Measurements from ENCODE around the gene PNMT. TPM values are rescaled to one million over a fixed set of nuclear protein-coding genes. Genes with fewer than 3 reads are reported as not detected.

Gene PNMT
- total RNA-seq, 1 donor from 2014 or later = 2.2 TPM

DNA sequence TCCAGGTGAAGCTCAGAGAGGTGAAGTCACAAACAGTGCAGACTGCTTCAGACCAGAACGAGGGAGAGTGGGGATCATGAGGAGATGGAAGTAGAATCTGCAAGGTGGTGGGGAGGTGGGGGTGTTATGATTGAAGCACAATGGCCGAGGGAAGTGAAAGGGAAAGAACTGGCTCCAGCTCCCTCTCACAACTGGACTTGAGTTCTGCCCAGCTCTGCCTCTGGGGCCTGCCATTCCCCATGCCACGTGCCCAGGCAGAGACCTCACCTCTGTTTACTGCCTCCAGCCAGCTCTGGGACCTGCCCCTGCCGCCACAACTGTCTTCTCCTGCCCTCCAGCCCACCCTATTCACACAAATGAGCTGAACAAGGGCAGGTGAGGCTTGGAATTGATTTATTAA is 2.5 kb downstream of the PNMT start:
- DNase-seq = no peak

DNA sequence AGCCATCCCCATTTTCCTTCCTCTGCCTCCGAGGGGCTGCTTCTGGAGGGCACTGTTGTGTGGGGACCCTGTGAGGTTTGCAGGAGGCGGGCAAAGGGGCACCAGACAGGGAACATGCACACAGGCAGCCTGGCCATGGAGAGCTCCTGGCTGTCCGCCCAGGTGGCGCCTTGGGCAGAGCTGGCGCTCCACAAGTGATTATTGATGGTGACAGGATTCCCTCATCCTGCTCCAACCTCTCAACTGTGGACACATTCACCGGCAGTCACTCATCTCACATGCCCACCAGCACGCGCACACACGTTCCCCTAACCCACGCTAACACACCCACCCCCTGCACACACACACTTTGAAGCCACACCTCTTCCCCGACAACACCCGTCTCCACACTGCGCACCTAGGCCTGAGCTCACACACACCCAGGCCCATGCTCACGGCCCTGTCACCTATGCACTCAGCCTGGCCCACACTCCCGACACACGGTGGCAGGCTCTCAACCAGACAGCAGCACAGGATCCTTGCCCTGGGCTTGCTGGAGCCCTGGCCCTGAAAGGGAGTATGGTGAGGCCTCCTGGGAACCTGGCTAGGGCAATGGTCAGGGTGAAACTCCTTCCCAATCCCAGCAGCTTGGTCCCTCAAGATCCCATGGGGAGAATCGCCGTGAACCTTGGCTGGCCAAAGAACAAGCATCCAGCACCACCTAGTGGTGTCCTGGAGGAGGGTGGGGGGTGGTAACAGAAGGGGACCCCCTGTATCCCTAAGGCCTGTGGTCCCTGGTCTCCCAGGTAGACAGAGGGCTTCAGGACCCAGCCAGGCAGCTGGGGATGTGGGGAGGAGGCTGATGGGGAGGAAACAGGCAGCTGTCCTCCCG is 3.6 kb downstream of the PNMT start:
- DNase-seq = no peak

- DNase-seq = no peak
Measured at GRCh38 chr17:39672522-39673334, 4.5 kb downstream of the PNMT start.

GRCh38 chr17:39673335-39674081 is 5.3 kb downstream of the PNMT start:
- no peak for DNase-seq

- no peak for DNase-seq
Measured at GRCh38 chr17:39674179-39674578, 5.9 kb downstream of the PNMT start.

DNA sequence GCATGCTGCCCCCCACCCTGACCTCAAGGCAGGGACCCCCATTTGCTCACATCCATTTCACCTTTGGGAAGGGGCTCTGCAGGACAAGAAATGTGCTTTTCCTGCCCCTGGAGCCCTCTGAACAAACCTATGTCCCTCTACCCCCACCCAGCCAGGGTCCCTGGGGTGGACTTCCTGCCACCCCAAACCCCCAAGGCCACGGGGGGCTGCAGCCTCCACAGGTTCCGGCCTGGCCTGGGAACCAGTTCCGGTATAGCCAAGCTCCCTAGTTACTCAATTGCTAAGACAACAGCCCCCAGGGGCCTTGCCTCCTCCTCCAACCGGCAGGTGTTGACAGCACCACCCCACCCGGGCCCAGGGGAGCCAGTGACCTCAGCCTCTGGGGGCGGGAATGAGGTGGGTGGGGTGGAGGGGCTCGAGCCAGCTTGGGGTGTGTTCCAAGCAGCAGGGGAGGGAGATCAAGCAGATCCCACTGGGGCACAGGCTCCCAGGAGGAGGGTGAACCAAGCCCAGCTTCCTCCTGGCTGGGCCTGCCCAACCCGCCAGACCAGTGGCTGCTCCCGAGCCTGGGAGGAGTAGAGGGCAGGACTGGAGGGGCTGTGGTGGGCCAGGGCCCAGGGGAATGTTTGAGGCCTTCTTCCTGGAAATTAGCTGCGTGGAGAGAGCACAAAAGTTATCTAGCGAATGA is 6.6 kb downstream of the PNMT start:
- DNase-seq = no peak

- DNase-seq = no peak
Measured at GRCh38 chr17:39675390-39676082, 7.3 kb downstream of the PNMT start.

- peak; percentile 70 for DNase-seq
Measured at GRCh38 chr17:39676198-39676819, 8.1 kb downstream of the PNMT start.

- DNase-seq = no peak
Measured at GRCh38 chr17:39677072-39677471, 8.8 kb downstream of the PNMT start.

DNA sequence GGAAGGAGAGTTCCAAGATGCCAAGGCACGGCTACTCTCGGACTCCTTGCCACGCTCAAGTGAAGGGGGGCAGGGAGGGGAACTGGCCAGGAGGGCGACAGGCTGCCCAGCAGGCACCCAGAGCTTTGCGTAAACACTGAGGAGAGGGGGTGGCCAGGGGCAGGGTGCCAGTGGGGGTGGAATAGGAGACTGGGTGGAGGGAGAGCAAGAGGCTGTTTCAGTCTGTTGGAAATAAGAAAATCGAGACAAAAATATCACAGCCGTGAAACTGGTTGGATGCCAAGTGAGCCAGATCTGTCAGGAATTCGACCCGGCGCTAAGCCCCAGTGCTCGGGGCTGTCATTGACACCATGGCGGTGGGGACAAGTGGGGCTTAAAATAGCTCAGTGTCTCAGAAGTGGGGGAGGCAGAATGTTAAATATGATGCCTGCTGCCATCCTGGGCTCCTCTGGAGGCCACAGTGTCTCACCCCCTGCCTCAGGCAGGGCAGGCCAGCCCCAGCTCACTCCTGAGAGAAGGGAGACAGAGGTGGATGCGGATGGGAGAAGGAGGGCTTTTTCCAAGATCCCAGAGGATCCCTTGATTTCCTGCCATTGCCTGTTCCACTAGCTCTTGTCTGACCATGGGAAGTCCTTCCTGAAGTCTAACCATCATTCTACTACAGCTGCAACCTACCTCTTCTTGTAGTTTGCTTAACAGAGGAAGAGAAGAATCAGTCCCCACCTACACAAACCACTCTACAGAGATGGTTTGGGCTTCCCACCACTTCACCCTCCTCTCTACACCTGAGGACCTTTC is 9.5 kb downstream of the PNMT start:
- peak; percentile 57 for DNase-seq

GRCh38 chr17:39678340-39679116 is 10.3 kb downstream of the PNMT start:
- no peak for DNase-seq

GRCh38 chr17:39679521-39680192 is 11.4 kb downstream of the PNMT start:
- DNase-seq = no peak

DNA sequence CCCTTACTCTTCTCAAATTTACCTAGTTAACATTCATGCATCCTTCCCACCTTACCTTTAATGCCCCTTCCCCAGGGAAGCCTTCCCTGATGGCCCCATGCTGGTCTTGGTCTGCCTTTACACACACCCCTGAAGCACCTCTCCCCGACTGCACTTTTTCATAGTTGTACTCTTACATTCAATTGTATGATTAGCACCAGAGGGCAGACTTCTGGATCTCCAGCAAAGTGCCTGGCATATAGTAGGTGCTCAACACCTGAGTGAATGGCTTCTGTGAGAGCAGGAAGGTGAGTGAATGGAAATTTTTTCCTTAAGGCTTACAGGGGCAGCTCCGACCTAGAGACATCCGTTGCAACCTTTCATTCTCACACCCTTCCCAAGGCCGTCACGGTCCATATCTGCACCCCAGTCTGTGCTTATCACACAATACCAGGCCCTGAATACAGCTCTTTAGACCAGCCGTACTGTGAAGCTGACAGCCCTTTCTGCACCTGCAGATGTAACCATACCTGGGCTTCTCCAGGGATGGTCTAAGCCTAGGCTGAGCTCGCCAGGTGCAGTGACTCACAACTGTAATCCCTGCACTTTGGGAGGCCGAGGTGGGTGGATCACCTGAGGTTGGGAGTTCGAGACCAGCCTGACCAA is 15.2 kb downstream of the PNMT start:
- no peak for DNase-seq

DNA sequence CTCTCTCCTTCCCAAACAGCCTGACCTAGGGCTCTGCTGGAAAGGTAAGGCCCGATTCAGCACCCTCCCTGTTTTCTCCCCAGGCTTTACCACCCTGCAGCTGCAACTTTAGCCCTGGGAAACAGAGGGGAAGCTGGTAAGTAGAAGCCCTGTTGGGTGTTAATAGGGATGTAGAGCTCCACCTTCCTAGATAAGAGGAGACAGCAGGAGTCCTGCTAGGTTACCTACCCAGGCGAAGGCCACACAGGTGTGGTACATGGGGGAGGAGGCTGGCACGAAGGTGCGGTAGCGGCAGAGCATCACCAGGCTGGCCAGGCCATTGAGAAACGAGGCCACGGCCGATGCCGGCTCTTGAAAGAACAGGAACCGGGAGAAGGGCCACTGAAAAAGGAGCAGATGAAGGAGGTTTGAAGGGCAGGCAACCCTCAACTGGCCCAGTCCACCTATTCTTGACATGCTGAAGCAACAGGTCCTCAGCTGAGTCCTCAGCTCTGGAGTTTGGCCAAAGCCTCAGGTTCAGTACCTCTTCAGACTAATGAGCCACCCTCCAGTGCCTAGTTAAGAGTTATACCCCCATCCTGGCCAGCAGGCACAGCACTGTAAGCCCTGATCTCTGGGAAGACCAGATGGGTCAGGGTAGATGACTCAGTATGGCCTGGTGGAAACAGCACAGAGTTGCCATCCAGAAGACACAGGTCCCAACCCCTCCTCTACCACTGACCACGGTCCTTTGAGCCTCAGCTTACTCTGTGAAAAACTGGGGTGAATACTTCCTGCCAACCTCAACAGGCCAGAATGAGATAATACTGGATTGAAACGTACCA is 16.3 kb downstream of the PNMT start:
- DNase-seq = no peak

- no peak for DNase-seq
Measured at GRCh38 chr17:39687101-39687545, 18.9 kb downstream of the PNMT start.

- peak; percentile 90 for DNase-seq
Measured at GRCh38 chr17:39687546-39688474, 19.6 kb downstream of the PNMT start, which contains the start of gene PGAP3. Gene PGAP3, minus strand, starts transcription at chr17:39688057. Its CDS starts 43 bp downstream, at chr17:39688014.
